GM23338 (cell line): ENCODE measurements around the gene USP2. TPM values are rescaled to one million over a fixed set of nuclear protein-coding genes. Genes with fewer than 3 reads are reported as not detected.

ENCODE experiments used
- ATAC-seq: fragments of 200-7000 bp; cut with Tn5 transposase; 3 replicates; pipeline ENCODE4 v1.9.1; 2020
- DNase-seq: peaks from one replicate; pipeline ENCODE4 v3.0.0-alpha.2; 2015; ENCODE audit warnings: low spot score
- H2AFZ ChIP-seq: fragments of 200-600 bp; sonication (generic); 2 replicates; pipeline ENCODE4 v1.8.0; 2016; ENCODE audit warnings: antibody characterized with exemption, mild to moderate bottlenecking, moderate library complexity
- H3F3A ChIP-seq: fragments of 200-600 bp; sonication (generic); replicated peaks from 2 replicates; pipeline ENCODE4 v1.8.0; 2017; ENCODE audit warnings: antibody characterized with exemption, mixed run types, low read depth
- H3K27ac ChIP-seq: fragments of 200-600 bp; sonication (generic); 2 replicates; pipeline ENCODE4 v1.6.1; 2016; ENCODE audit warnings: low read depth
- H3K27me3 ChIP-seq: fragments of 200-600 bp; sonication (generic); 2 replicates; pipeline ENCODE4 v1.8.0; 2016; ENCODE audit warnings: mild to moderate bottlenecking, mixed run types, moderate library complexity; ENCODE audit not compliant: insufficient read depth
- H3K36me3 ChIP-seq: fragments of 200-600 bp; sonication (generic); 2 replicates; pipeline ENCODE4 v1.8.0; 2016; ENCODE audit warnings: mild to moderate bottlenecking; ENCODE audit not compliant: insufficient read depth
- H3K4me1 ChIP-seq: fragments of 200-600 bp; sonication (generic); 2 replicates; pipeline ENCODE4 v1.8.0; 2016; ENCODE audit warnings: mild to moderate bottlenecking, moderate library complexity; ENCODE audit not compliant: insufficient read depth
- H3K4me2 ChIP-seq: fragments of 200-600 bp; sonication (generic); 2 replicates; pipeline ENCODE4 v1.7.1; 2017; ENCODE audit warnings: mixed run types
- H3K4me3 ChIP-seq: fragments of 200-600 bp; sonication (generic); 2 replicates; pipeline ENCODE4 v1.6.1; 2016; ENCODE audit warnings: mixed run types
- H3K79me2 ChIP-seq: fragments of 200-600 bp; sonication (generic); replicated peaks from 2 replicates; pipeline ENCODE4 v1.8.0; 2017; ENCODE audit warnings: mild to moderate bottlenecking; ENCODE audit not compliant: insufficient read depth
- H3K9me2 ChIP-seq: fragments of 200-600 bp; sonication (generic); 2 replicates; pipeline ENCODE4 v1.8.0; 2017; ENCODE audit not compliant: insufficient read depth
- H4K20me1 ChIP-seq: fragments of 200-600 bp; sonication (generic); replicated peaks from 2 replicates; pipeline ENCODE4 v1.8.0; 2017; ENCODE audit warnings: mild to moderate bottlenecking; ENCODE audit not compliant: insufficient read depth
- H3K27ac Mint-ChIP-seq: 2 replicates; pipeline ENCODE4 v1.8.0; 2020; ENCODE audit warnings: inconsistent platforms, mild to moderate bottlenecking, moderate library complexity, mixed read lengths
- H3K27me3 Mint-ChIP-seq: 3 replicates; pipeline ENCODE4 v1.8.0; 2022; ENCODE audit warnings: low read depth, mild to moderate bottlenecking, moderate library complexity, mixed read lengths, inconsistent platforms; ENCODE audit not compliant: insufficient read depth, poor library complexity
- H3K36me3 Mint-ChIP-seq: 3 replicates; pipeline ENCODE4 v1.8.0; 2021; ENCODE audit warnings: low read depth, mild to moderate bottlenecking, inconsistent platforms, moderate library complexity, mixed read lengths
- H3K4me1 Mint-ChIP-seq: 3 replicates; pipeline ENCODE4 v1.8.0; 2020; ENCODE audit warnings: mild to moderate bottlenecking, inconsistent platforms, mixed read lengths
- H3K4me3 Mint-ChIP-seq: 3 replicates; pipeline ENCODE4 v1.8.0; 2021; ENCODE audit warnings: moderate library complexity, mild to moderate bottlenecking, inconsistent platforms, mixed read lengths
- H3K9me3 Mint-ChIP-seq: 3 replicates; pipeline ENCODE4 v1.8.0; 2020; ENCODE audit warnings: moderate library complexity, mild to moderate bottlenecking, inconsistent platforms, mixed read lengths
- CREB1 ChIP-seq: fragments of 250-450 bp; sonication (Bioruptor Pico); IDR thresholded peaks from 2 replicates; pipeline ENCODE4 v1.5.0; 2020; ENCODE audit warnings: low read depth, mild to moderate bottlenecking, moderate library complexity
- ETS1 ChIP-seq: IDR thresholded peaks from 2 replicates; pipeline ENCODE4 v1.6.1; 2016; ENCODE audit warnings: antibody characterized with exemption
- EZH2 ChIP-seq: fragments of 200-600 bp; sonication (generic); IDR thresholded peaks from one replicate; pipeline ENCODE4 v1.8.0; 2017; ENCODE audit warnings: antibody characterized with exemption, mild to moderate bottlenecking, low read depth; ENCODE audit not compliant: unreplicated experiment
- EZH2phosphoT487 ChIP-seq: fragments of 200-600 bp; sonication (generic); IDR thresholded peaks from one replicate; pipeline ENCODE4 v1.8.1; 2018; ENCODE audit warnings: antibody characterized with exemption; ENCODE audit not compliant: unreplicated experiment
- JUNB ChIP-seq: IDR thresholded peaks from one replicate; pipeline ENCODE4 v1.6.1; 2016; ENCODE audit warnings: antibody characterized with exemption; ENCODE audit not compliant: unreplicated experiment
- NANOG ChIP-seq: IDR thresholded peaks from 2 replicates; pipeline ENCODE4 v1.6.1; 2016; ENCODE audit warnings: antibody characterized with exemption, borderline replicate concordance
- POLR2AphosphoS5 ChIP-seq: IDR thresholded peaks from 2 replicates; pipeline ENCODE4 v1.6.1; 2016; ENCODE audit warnings: antibody characterized with exemption, low read depth
- ZNF114 ChIP-seq: fragments of 250-450 bp; sonication (Bioruptor Pico); IDR thresholded peaks from 2 replicates; pipeline ENCODE4 v1.5.0; 2020; ENCODE audit warnings: mild to moderate bottlenecking, moderate library complexity
- ZNF331 ChIP-seq: fragments of 250-450 bp; sonication (Bioruptor Pico); IDR thresholded peaks from 2 replicates; pipeline ENCODE4 v1.5.0; 2020; ENCODE audit warnings: low read depth, mild to moderate bottlenecking, moderate library complexity
- ZNF462 ChIP-seq: fragments of 250-450 bp; sonication (Bioruptor Pico); IDR thresholded peaks from 2 replicates; pipeline ENCODE4 v1.5.0; 2020; ENCODE audit warnings: mild to moderate bottlenecking, moderate library complexity
- polyA plus RNA-seq: library from polyadenylated mRNA; unstranded; fragments of >200 nt; fragmentation: Nextera tagmentation; extraction: Ambion mirVana; gene quantifications from 2 replicates; pipeline ENCODE4 v1.2.1, GENCODE V29; 2016
- total RNA-seq: library from RNA; depleted of rRNA; stranded (reverse); fragments of >200 nt; shearing (Covaris generic); gene quantifications from 2 replicates; pipeline ENCODE4 v1.2.3, GENCODE V29; 2014
- TF ChIP-seq, protein P1 (sequence below), 2 experiments: fragments of 200-600 bp in 1 of 2; sonication (generic) in 1 of 2; conservative IDR thresholded peaks; 2 replicates each; pipeline versions ENCODE4 v1.5.1 to v1.6.1; 2016 to 2017; ENCODE audit warnings: antibody characterized with exemption in 2 of 2, low read depth in 2 of 2, mild to moderate bottlenecking in 2 of 2, moderate library complexity in 1 of 2

USP2 gene
- total and polyA plus RNA-seq, 2 experiments from 2014 or later = 4.9 to 5.0 TPM

- TF ChIP-seq NANOG = no peak
- no peak for TF ChIP-seq JUNB
- no peak for TF ChIP-seq ZNF114 (CRISPR knock-in tag)
- no peak for TF ChIP-seq ZNF462 (CRISPR knock-in tag)
- no peak for TF ChIP-seq EZH2
Observed at GRCh38 chr11:119368121-119369034, 13.1 kb downstream of the USP2 start (continued).

- H3K4me1 Mint-ChIP-seq = peaks cover 53% of the 10 kb centered on the region
- ATAC-seq = no peak
- TF ChIP-seq EZH2 (no peak), NANOG (no peak), ZNF114 (CRISPR knock-in tag) (no peak), ZNF331 (CRISPR knock-in tag) (no peak), EZH2phosphoT487 (no peak), CREB1 (CRISPR knock-in tag) (no peak), ETS1 (no peak), POLR2AphosphoS5 (no peak)
- TF ChIP-seq, protein P1, sequence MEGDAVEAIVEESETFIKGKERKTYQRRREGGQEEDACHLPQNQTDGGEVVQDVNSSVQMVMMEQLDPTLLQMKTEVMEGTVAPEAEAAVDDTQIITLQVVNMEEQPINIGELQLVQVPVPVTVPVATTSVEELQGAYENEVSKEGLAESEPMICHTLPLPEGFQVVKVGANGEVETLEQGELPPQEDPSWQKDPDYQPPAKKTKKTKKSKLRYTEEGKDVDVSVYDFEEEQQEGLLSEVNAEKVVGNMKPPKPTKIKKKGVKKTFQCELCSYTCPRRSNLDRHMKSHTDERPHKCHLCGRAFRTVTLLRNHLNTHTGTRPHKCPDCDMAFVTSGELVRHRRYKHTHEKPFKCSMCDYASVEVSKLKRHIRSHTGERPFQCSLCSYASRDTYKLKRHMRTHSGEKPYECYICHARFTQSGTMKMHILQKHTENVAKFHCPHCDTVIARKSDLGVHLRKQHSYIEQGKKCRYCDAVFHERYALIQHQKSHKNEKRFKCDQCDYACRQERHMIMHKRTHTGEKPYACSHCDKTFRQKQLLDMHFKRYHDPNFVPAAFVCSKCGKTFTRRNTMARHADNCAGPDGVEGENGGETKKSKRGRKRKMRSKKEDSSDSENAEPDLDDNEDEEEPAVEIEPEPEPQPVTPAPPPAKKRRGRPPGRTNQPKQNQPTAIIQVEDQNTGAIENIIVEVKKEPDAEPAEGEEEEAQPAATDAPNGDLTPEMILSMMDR (conservative IDR thresholded peaks at IDR 0.05; ENCODE audit: low read depth in 2 of 2) = no peak
Observed at GRCh38 chr11:119367661-119368120, 13.8 kb downstream of the USP2 start.

More at GRCh38 chr11:119367661-119368120, 13.8 kb downstream of the USP2 start:
- H3K9me2 ChIP-seq = no peaks in the 10 kb centered on the region
- no peak overlapping the region for H3K27ac ChIP-seq
- no peaks in the 10 kb centered on the region for H3K79me2 ChIP-seq
- Mint-ChIP-seq H3K36me3 (no peaks in the 10 kb centered on the region; the same call in 1 of the 3 replicates), H3K27me3 (peaks cover 39% of the 10 kb centered on the region), H3K9me3 (peaks cover 2% of the 10 kb centered on the region; the same call in 1 of the 3 replicates), H3K27ac (no peak overlapping the region; the same call in 1 of the 2 replicates), H3K4me3 (no peak overlapping the region)
- DNase-seq = no peak
- H3K4me3 ChIP-seq = no peak overlapping the region
- no peaks in the 10 kb centered on the region for H3F3A ChIP-seq
- peaks cover 37% of the 10 kb centered on the region for H3K27me3 ChIP-seq
- no peak overlapping the region for H3K4me2 ChIP-seq
- H3K36me3 ChIP-seq = no peaks in the 10 kb centered on the region
- no peak overlapping the region for H2AFZ ChIP-seq
- peaks cover 16% of the 10 kb centered on the region for H3K4me1 ChIP-seq
- H4K20me1 ChIP-seq = no peaks in the 10 kb centered on the region; the same call in 1 of the 2 replicates
